K562 (cell line): ENCODE data around the gene PPP1R16B. TPM values are rescaled to one million over a fixed set of nuclear protein-coding genes. Genes with fewer than 3 reads are reported as not detected.

Experiments used
- ARID1B ChIP-seq: fragments of 450-650 bp; IDR thresholded peaks from 2 replicates; pipeline ENCODE4 v1.6.1; 2016; ENCODE audit warnings: antibody characterized with exemption, mild to moderate bottlenecking, inconsistent platforms
- BRD4 ChIP-seq: fragments of 200-600 bp; sonication (generic); IDR thresholded peaks from 2 replicates; pipeline ENCODE4 v1.6.1; 2017; ENCODE audit warnings: inconsistent platforms
- CBFA2T2 ChIP-seq: fragments of 450-650 bp; conservative IDR thresholded peaks from 2 replicates; pipeline ENCODE4 v1.6.1; 2017; ENCODE audit warnings: mild to moderate bottlenecking
- CBFA2T3 ChIP-seq: fragments of 450-650 bp; IDR thresholded peaks from 2 replicates; pipeline ENCODE4 v1.6.1; 2017
- CREM ChIP-seq: IDR thresholded peaks from 2 replicates; pipeline ENCODE4 v1.6.1; 2014; ENCODE audit warnings: antibody characterized with exemption, low read depth
- CTBP1 ChIP-seq: fragments of 450-650 bp; IDR thresholded peaks from 2 replicates; pipeline ENCODE4 v1.6.1; 2016; ENCODE audit warnings: borderline replicate concordance
- DPF2 ChIP-seq: fragments of 450-650 bp; IDR thresholded peaks from 2 replicates; pipeline ENCODE4 v1.6.1; 2016
- EGR1 ChIP-seq: fragments of 450-650 bp; conservative IDR thresholded peaks from 2 replicates; pipeline ENCODE4 v1.6.1; 2017; ENCODE audit warnings: mild to moderate bottlenecking
- ERF ChIP-seq: fragments of 450-650 bp; formaldehyde crosslinking; IDR thresholded peaks from 2 replicates; pipeline ENCODE4 v1.4.0; 2020; ENCODE audit warnings: mild to moderate bottlenecking, mixed read lengths
- FOSL1 ChIP-seq: fragments of 200-800 bp; sonication (Bioruptor generic); conservative IDR thresholded peaks from 2 replicates; pipeline ENCODE4 v1.6.1; 2016; ENCODE audit warnings: missing genetic modification characterization, missing compliant biosample characterization
- HCFC1 ChIP-seq: IDR thresholded peaks from 2 replicates; pipeline ENCODE4 v1.6.1; 2012; ENCODE audit warnings: low read depth, low read length, improper control_type of control experiment
- HMGN3 ChIP-seq: IDR thresholded peaks from 2 replicates; pipeline ENCODE4 v1.6.1; 2011; ENCODE audit warnings: borderline replicate concordance, low read depth, mild to moderate bottlenecking, mixed read lengths, low read length; ENCODE audit not compliant: insufficient read length; ENCODE audit errors: extremely low read depth
- LCOR ChIP-seq: sonication (generic); formaldehyde crosslinking; IDR thresholded peaks from 2 replicates; pipeline ENCODE4 v1.8.0; 2022; ENCODE audit warnings: mild to moderate bottlenecking, missing genetic modification reagents
- RB1 ChIP-seq: fragments of 450-650 bp; IDR thresholded peaks from 2 replicates; pipeline ENCODE4 v1.6.1; 2017; ENCODE audit warnings: low read depth, mild to moderate bottlenecking
- SMAD4 ChIP-seq: fragments of 250-450 bp; sonication (Bioruptor Pico); conservative IDR thresholded peaks from 2 replicates; pipeline ENCODE4 v1.8.0; 2021; ENCODE audit warnings: inconsistent platforms, mild to moderate bottlenecking, moderate library complexity
- SMARCA4 ChIP-seq: fragments of 450-650 bp; IDR thresholded peaks from 2 replicates; pipeline ENCODE4 v1.6.1; 2016
- SMARCE1 ChIP-seq: fragments of 450-650 bp; IDR thresholded peaks from 2 replicates; pipeline ENCODE4 v1.7.1; 2016; ENCODE audit warnings: mild to moderate bottlenecking
- TCF3 ChIP-seq: sonication (generic); formaldehyde crosslinking; IDR thresholded peaks from 2 replicates; pipeline ENCODE4 v1.4.0; 2020; ENCODE audit warnings: mild to moderate bottlenecking, missing genetic modification reagents
- ZBTB7A ChIP-seq: IDR thresholded peaks from 2 replicates; pipeline ENCODE4 v1.6.1; 2011; ENCODE audit warnings: low read depth, mild to moderate bottlenecking, low read length, moderate library complexity, borderline replicate concordance; ENCODE audit not compliant: control insufficient read depth
- ZNF583 ChIP-seq: fragments of 250-450 bp; sonication (Bioruptor Pico); IDR thresholded peaks from 2 replicates; pipeline ENCODE4 v1.4.0; 2020
- ZNF766 ChIP-seq: fragments of 200-800 bp; sonication (Bioruptor generic); conservative IDR thresholded peaks from 2 replicates; pipeline ENCODE4 v1.6.1; 2016; ENCODE audit warnings: missing genetic modification characterization, missing compliant biosample characterization
- ZNF79 ChIP-seq: fragments of 250-450 bp; sonication (Bioruptor Pico); IDR thresholded peaks from 2 replicates; pipeline ENCODE4 v1.4.0; 2020; ENCODE audit warnings: low read depth, mild to moderate bottlenecking, moderate library complexity
- polyA plus RNA-seq, 8 experiments: library from polyadenylated mRNA; depleted of rRNA in 4 of 8; stranded (reverse) in 5 of 8; unstranded in 3 of 8; fragments of >200 nt; fragmentation: Nextera tagmentation in 2 of 8; fragmentation: Illumina TruSeq in 1 of 8; extraction: Ambion mirVana in 2 of 8; extraction: Trizol in 1 of 8; gene quantifications; 2 replicates each; pipeline versions ENCODE4 v1.2.1 to v1.2.3, GENCODE V29; 2011 to 2014; ENCODE audit warnings: inconsistent platforms in 1 of 8, missing spikeins in 1 of 8
- total RNA-seq, 7 experiments: library from RNA; depleted of rRNA in 6 of 7; stranded (reverse); fragments of >200 nt in 6 of 7; fragmentation: Illumina TruSeq in 2 of 7; extraction: Trizol in 2 of 7; gene quantifications; 2 replicates each; pipeline versions ENCODE4 v1.2.1 to v1.2.3, GENCODE V29; 2011 to 2021; ENCODE audit warnings: low replicate concordance in 1 of 7
- TF ChIP-seq, protein P1 (sequence below): IDR thresholded peaks from 2 replicates; pipeline ENCODE4 v1.6.1; 2011; ENCODE audit warnings: borderline replicate concordance, low read depth, mild to moderate bottlenecking, moderate library complexity, low read length; ENCODE audit not compliant: insufficient read depth, poor library complexity, severe bottlenecking
- TF ChIP-seq, protein P2 (sequence below), 2 experiments: fragments of 250-450 bp in 1 of 2; fragments of 450-650 bp in 1 of 2; sonication (Bioruptor Pico) in 1 of 2; IDR thresholded peaks; 2 replicates each; pipeline versions ENCODE4 v1.6.1 to v1.8.0; 2016 to 2021; ENCODE audit warnings: mild to moderate bottlenecking in 2 of 2, moderate library complexity in 2 of 2, missing compliant biosample characterization in 1 of 2, missing genetic modification characterization in 1 of 2
- TF ChIP-seq, protein P3 (sequence below), 2 experiments: fragments of 450-650 bp in 1 of 2; sonication (generic) in 1 of 2; formaldehyde crosslinking in 1 of 2; IDR thresholded peaks in 1 of 2; conservative IDR thresholded peaks in 1 of 2; 2 replicates each; pipeline versions ENCODE4 v1.6.1 to v1.8.1; 2016 to 2023; ENCODE audit warnings: mild to moderate bottlenecking in 2 of 2, moderate library complexity in 2 of 2, inconsistent platforms in 1 of 2, missing genetic modification reagents in 1 of 2

Gene PPP1R16B
- total and polyA plus RNA-seq, 9 of the 15 experiments (the other 6 are each of a cell fraction or from before 2014, with no cell fraction given) = 1.5 to 11.5 (median 6.8) TPM

DNA sequence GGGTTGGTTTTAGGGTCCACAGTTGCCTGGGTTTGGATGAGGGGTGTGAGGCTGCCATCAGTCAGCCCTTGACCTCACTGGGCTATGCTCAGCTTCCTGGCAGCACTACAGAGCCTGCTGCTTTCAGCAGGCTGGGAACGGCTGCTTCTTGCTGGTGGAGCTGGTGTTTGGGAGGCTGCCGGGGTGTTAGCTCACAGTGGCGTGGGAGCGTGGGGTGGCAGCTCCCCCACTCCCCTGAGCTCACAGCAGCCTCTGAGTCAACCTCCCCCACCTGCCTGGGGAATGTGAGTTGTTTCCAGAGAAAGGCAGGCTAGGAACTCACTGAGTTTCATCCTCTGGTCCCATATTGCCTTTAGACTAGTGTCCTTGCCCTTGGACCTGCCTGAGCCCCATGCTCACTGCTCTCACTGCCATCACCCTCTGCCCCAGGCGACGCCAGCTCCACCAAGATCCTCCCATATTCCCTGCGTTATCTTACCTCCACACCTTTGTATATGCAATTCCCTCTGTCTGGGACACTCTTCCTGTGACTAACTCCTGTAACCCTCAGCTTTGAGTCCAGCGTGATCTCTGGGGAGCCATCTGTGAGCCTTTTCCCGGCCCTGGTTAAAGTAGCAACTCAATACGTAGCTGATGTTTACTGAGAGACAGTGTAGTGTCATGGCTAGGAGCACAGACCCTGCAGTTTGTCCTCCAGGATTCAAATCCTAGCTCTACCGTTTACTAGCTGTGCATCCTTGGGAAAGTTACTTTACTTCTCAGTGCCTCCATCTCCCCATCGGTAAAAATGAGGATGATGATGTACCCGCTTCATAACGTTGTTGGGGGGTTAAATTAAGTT is 34.8 kb downstream of the PPP1R16B start (continued):
- TF ChIP-seq CREM (0 out of 2 replicates have a peak, but pooled peaks have one; percentile 3), CBFA2T3 (peak; percentile 67), ZNF766 (CRISPR knock-in tag) (0 out of 2 replicates have a peak, but pooled peaks have one; percentile 44), ARID1B (peak; percentile 74), RB1 (no peak), DPF2 (peak; percentile 40; the same call in 1 of the 2 replicates), ZBTB7A (peak; percentile 28; the same call in 1 of the 2 replicates), EGR1 (peak; percentile 62), HMGN3 (peak; percentile 26), SMAD4 (CRISPR knock-in tag) (peak; percentile 64; the same call in 1 of the 2 replicates), SMARCA4 (peak; percentile 52; the same call in 1 of the 2 replicates), CBFA2T2 (peak; percentile 54), LCOR (no peak), FOSL1 (tag) (no peak), TCF3 (CRISPR knock-in tag) (peak; percentile 81), ZNF79 (CRISPR knock-in tag) (no peak), ZNF583 (CRISPR knock-in tag) (0 out of 2 replicates have a peak, but pooled peaks have one; percentile 14), BRD4 (no peak), SMARCE1 (0 out of 2 replicates have a peak, but pooled peaks have one; percentile 43), ERF (0 out of 2 replicates have a peak, but pooled peaks have one; percentile 45), HCFC1 (no peak), CTBP1 (0 out of 2 replicates have a peak, but pooled peaks have one; percentile 41)
- TF ChIP-seq, protein P1, sequence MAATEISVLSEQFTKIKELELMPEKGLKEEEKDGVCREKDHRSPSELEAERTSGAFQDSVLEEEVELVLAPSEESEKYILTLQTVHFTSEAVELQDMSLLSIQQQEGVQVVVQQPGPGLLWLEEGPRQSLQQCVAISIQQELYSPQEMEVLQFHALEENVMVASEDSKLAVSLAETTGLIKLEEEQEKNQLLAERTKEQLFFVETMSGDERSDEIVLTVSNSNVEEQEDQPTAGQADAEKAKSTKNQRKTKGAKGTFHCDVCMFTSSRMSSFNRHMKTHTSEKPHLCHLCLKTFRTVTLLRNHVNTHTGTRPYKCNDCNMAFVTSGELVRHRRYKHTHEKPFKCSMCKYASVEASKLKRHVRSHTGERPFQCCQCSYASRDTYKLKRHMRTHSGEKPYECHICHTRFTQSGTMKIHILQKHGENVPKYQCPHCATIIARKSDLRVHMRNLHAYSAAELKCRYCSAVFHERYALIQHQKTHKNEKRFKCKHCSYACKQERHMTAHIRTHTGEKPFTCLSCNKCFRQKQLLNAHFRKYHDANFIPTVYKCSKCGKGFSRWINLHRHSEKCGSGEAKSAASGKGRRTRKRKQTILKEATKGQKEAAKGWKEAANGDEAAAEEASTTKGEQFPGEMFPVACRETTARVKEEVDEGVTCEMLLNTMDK = no peak
- TF ChIP-seq, protein P2, sequence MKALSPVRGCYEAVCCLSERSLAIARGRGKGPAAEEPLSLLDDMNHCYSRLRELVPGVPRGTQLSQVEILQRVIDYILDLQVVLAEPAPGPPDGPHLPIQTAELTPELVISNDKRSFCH (CRISPR knock-in tag; IDR thresholded peaks at IDR 0.05) = no peak
- TF ChIP-seq, protein P2 (tag; IDR thresholded peaks at IDR 0.05) = 0 out of 2 replicates have a peak, but pooled peaks have one; percentile 39
- TF ChIP-seq, protein P3, sequence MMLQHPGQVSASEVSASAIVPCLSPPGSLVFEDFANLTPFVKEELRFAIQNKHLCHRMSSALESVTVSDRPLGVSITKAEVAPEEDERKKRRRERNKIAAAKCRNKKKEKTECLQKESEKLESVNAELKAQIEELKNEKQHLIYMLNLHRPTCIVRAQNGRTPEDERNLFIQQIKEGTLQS (IDR thresholded peaks at IDR 0.05) = peak; percentile 16; the same call in 1 of the 2 replicates
- TF ChIP-seq, protein P3 (CRISPR knock-in tag; conservative IDR thresholded peaks at IDR 0.05) = no peak
